NCI-H345 treated with DMSO at 0.1 percent for 48 hours (cell line): ENCODE results near the gene HAND2.

ENCODE experiments used
- DNase-seq: peaks from one replicate; lab custom pipeline; 2025; ENCODE audit not compliant: unreplicated experiment; lab: John Stamatoyannopoulos, UW

Gene HAND2

GRCh38 chr4:173536808-173537429 is 6.9 kb upstream of the HAND2 start:
- DNase-seq, result no peak

- DNase-seq, result no peak
Observed at GRCh38 chr4:173535957-173536356, 5.9 kb upstream of the HAND2 start.

GRCh38 chr4:173535165-173535902 is 5.3 kb upstream of the HAND2 start:
- no peak for DNase-seq

- DNase-seq, result no peak
Observed at GRCh38 chr4:173534434-173534833, 4.4 kb upstream of the HAND2 start.

GRCh38 chr4:173532725-173533511 is 2.9 kb upstream of the HAND2 start:
- no peak for DNase-seq

- no peak for DNase-seq
Observed at GRCh38 chr4:173531086-173531965, 1.3 kb upstream of the HAND2 start.

GRCh38 chr4:173530326-173531085 is 477 bp upstream of the HAND2 start:
- DNase-seq, result no peak

GRCh38 chr4:173528378-173529321 is 1.4 kb downstream of the HAND2 start:
- no peak for DNase-seq

- DNase-seq, result no peak
Observed at GRCh38 chr4:173527103-173527891, 2.7 kb downstream of the HAND2 start.

- no peak for DNase-seq
Observed at GRCh38 chr4:173526724-173527102, 3.3 kb downstream of the HAND2 start.

GRCh38 chr4:173526027-173526482 is 4.0 kb downstream of the HAND2 start:
- DNase-seq, result no peak

- DNase-seq, result no peak
Observed at GRCh38 chr4:173525118-173526011, 4.7 kb downstream of the HAND2 start.

- no peak for DNase-seq
Observed at GRCh38 chr4:173524218-173525117, 5.6 kb downstream of the HAND2 start.

- DNase-seq, result no peak
Observed at GRCh38 chr4:173522951-173523395, 7.1 kb downstream of the HAND2 start.

- DNase-seq, result peak; percentile 12
Observed at GRCh38 chr4:173522160-173522950, 7.7 kb downstream of the HAND2 start.
